Inflammatory macrophage treated with lipopolysaccharide for 4 hours (primary cell): ENCODE data around the gene GHRH.

ENCODE experiments used
- DNase-seq: peaks from one replicate; pipeline ENCODE4 v3.0.0-alpha.2; 2020

Gene GHRH

GRCh38 chr20:37236462-37236861 is 25.2 kb downstream of the GHRH start:
- no peak for DNase-seq

- no peak for DNase-seq
Measured at GRCh38 chr20:37235065-37235464, 26.5 kb downstream of the GHRH start.

- no peak for DNase-seq
Measured at GRCh38 chr20:37234254-37234581, 27.4 kb downstream of the GHRH start.

GRCh38 chr20:37233548-37234253 is 27.9 kb downstream of the GHRH start:
- no peak for DNase-seq

GRCh38 chr20:37231947-37232630 is 29.5 kb downstream of the GHRH start:
- DNase-seq: no peak

GRCh38 chr20:37230200-37230599 is 31.4 kb downstream of the GHRH start:
- DNase-seq: no peak

GRCh38 chr20:37229357-37229756 is 32.3 kb downstream of the GHRH start:
- DNase-seq: no peak

- DNase-seq: no peak
Measured at GRCh38 chr20:37228656-37229055, 33.0 kb downstream of the GHRH start.

- DNase-seq: no peak
Measured at GRCh38 chr20:37228082-37228481, 33.5 kb downstream of the GHRH start.

GRCh38 chr20:37226889-37227288 is 34.7 kb downstream of the GHRH start:
- no peak for DNase-seq

GRCh38 chr20:37225146-37225545 is 36.5 kb downstream of the GHRH start:
- no peak for DNase-seq

- peak; percentile 96 for DNase-seq
Measured at GRCh38 chr20:37223053-37223452, 38.6 kb downstream of the GHRH start.

GRCh38 chr20:37222086-37222485 is 39.5 kb downstream of the GHRH start:
- no peak for DNase-seq

- peak; percentile 30 for DNase-seq
Measured at GRCh38 chr20:37220731-37221130, 40.9 kb downstream of the GHRH start.

GRCh38 chr20:37219751-37220668 is 41.6 kb downstream of the GHRH start:
- no peak for DNase-seq

- DNase-seq: no peak
Measured at GRCh38 chr20:37218976-37219375, 42.6 kb downstream of the GHRH start.

- DNase-seq: peak; percentile 72
Measured at GRCh38 chr20:37218441-37218840, 43.2 kb downstream of the GHRH start.

GRCh38 chr20:37209661-37210314 is 51.8 kb downstream of the GHRH start:
- DNase-seq: no peak

- DNase-seq: no peak
Measured at GRCh38 chr20:37209193-37209592, 52.4 kb downstream of the GHRH start.

GRCh38 chr20:37207171-37207570 is 54.4 kb downstream of the GHRH start:
- no peak for DNase-seq

GRCh38 chr20:37205794-37206193 is 55.8 kb downstream of the GHRH start:
- DNase-seq: no peak

GRCh38 chr20:37205130-37205529 is 56.5 kb downstream of the GHRH start:
- DNase-seq: no peak

GRCh38 chr20:37204056-37204455 is 57.6 kb downstream of the GHRH start:
- DNase-seq: no peak
